NCI-H146 (cell line): ENCODE data around the gene ALPI.
A peak's percentile ranks its signal among the peaks of the same experiment; 100 is the strongest.

Source experiments
- DNase-seq: peaks from one replicate; lab custom pipeline; 2025; lab: John Stamatoyannopoulos, UW

Gene ALPI

DNA sequence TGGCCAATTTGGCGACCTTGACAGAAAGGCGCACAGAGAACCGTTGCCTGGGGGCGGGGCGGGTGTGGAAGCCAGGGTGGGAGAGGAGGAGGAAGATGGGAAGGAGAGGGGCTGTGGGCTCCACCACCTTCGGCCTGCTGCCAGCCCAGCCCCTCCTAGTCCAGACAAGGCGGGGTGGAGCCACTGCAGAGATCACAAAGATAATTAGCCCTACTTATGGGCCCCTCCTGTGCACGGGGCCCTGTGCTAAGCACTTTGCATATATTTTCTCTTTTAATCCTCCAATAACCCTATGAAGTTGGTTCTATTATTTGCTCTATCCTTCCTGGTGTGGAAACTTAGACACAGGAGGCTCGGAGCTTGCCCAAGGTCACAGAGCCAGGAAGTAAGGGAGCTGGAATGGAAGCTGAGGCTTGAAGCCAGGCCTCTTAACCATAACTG, 45.4 kb downstream of the ALPI start:
- DNase-seq: no peak

DNA sequence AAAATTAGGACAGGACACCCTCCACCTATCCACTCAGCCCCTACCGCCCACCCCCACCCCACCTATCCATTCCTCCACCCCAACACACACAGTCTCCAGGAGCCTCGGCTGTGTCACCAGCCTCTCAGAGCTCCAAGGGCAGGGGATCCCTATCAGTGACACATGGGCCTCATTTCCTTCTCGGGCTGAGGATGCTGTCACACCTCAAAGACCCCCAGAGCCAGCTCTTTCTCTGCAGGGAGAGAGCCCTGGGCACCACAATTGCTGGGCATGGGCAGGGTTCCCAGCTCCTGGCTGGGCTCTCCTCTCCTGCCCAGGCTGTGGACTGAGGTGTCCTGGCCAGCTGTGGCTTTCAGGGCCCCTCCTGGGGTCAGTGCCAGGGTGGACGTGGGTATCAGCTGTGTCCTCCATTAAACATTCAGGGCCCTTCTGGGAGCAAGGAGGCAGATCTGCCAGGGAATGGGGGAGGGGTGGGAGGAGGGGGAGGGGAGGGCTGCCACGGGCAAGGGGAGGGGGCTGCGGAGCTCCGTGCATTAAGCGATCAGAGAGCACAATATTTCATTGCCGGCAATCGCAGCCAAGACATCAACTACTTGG, 45.9 kb downstream of the ALPI start:
- DNase-seq: no peak

DNA sequence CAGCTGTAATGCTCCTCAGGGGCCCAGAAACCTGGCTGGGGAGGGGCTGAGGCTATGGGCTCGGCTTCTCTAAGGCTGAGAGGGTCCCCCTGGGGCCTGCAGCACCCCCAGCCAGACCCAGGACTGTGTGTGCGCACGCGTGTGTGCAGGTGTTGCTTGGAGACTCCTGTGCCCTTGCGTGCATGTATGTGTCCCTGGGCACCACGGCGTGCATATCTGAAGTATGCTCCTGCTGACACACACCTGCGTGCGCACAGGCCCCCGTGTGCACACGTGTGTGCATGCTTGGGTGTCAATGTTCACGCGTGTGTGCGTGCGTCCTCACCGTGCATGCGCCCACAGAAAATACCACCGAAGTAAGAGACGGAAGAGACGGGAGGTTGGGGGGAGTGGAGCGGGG, 46.6 kb downstream of the ALPI start:
- DNase-seq: no peak

DNA sequence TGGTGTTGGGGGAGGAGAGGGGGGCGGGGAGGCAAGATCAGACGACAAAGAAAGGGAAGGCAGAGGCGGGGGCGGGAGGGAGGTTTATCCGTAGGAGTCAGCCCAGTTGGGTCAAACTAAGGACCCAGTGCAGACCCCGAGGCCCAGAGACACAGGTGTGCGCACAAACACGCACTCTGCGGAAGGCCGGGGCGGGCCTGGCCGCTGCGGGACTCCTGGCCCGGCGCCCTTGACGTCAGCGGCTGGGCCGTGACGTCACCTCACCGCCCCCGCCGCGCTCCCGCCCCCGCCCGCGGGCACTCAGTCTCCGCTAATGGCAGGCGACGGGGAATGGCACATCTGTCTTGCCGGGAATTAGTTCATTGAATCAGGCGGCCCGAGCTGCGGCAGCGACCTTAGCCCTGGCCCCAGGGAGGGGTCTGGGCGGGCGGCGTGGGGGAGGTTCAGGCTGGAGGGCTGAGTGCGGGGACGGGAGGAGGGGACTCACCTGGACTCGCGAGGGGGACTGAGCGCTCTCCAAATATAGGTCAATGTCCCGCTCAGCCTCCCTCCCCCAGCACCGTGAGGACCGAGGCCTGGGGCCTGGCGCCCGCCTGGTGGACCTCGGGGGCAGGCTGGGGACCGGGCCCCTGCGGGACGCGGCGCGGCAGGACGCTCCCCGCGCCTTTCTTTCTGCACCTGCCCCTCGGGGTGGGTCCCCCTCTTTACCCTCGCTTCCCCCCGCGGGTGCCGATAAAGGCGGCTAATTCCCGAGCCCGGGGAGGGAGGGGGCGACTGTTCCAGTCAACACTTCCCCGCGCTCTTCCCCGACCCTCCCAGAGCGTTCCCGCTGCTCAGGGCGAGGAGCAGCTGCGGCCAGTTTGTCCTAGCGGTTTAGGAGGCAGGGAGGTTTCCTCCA, 47.2 kb downstream of the ALPI start:
- peak; percentile 20 for DNase-seq

DNA sequence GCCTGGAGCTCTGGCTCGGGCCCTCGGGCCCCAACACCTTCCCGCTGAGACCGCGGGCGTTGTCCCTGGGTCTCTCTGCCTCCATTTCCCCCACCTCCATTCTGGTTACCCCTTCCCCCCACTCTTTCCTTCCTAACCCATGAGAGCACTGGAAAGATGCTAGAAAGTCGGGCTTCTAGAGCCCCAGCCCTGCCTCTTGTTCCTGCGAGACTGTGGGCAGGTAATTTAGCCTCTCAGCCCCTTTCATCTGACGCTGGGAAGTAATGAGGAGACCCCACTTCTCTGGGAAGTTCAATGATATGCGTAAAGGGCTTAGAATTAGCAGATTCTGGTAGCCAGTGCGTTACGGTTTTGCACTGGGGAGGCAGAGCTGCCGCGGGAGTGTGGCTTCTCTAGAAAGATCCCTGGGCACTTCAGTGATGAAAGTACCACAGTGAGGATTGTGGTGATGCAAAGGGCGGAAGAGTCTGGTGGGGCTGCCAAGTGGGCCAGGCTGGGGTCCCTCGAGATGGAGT, 47.9 kb downstream of the ALPI start:
- no peak for DNase-seq

DNA sequence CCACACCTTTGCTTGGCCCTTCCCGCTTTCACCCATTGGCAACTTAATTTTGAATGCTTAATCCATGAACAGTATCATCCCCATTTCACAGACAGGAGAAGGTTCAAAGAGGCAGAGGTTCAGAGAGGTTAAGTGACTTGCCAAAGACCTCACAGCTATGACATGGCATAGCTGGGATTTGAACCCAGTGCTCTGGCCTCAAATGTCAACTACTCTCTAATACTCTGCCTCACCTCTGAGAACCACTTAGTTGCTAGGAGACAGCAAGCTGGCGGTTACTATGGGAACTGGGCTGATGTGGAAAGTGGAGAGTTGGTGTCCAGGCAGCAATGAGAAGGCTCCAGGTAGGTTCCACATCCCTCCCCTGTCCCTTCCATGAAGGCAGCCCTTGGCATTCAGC, 48.5 kb downstream of the ALPI start:
- DNase-seq: peak; percentile 20

DNA sequence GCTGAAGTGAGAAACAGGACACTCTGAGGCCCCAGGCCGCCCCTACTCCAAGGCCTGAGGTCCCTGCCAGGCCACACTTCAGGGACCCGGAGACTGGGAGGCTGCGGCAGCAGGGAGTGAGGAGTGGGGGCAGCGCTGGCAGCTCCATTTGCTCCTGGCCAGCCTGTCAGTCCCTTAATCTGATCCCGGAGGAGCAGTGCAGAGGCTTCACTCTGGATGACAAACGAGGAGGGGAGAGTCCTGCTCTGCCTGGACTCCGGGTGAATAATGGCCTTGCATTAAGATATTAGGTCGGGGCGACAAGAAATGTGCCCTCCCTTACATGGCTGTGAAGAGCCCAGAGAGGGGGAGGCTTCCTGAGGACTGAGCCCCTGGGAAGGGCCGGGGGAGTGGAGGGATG, 49.9 kb downstream of the ALPI start:
- no peak for DNase-seq

DNA sequence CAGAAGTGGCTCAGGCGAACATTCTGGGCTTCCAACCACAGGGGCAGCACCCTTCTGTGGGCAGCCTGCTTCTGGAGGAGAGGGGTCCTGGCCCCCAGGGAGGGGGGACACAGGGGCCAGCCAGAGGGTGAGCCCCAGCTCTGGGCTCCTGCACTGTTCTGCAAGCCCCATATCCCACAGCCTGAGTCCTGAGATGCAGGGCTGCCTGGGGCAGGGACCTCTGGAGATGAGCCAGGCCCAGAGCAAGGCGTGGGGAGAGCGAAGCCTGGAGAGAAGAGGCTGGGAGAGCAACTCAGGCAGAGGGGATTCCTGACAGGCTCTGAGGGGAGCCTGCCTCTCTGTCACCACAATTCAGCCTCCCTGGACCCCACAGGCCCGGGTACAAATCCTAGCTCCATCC, 50.8 kb downstream of the ALPI start:
- no peak for DNase-seq

DNA sequence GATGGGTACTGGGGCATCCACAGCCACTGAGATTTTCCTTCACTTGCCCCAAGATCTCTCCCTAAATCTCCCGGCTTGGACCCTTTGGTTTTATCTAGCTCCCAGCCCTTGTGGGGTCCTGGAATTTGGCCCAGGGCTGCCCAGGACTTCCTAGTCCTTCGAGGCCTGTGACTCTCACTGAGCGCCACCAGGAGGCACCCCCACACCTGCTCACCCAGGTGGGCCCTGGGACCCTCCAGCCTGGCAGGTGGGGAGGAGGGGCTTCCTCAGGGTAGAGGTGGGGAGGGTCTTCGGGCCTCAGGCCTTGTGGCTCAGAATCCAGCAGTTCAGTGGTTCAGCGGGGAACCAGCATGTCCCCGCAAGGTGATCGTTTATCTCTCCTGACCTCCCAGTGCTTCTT, 52.3 kb downstream of the ALPI start:
- no peak for DNase-seq
